Gastrocnemius medialis (tissue), 4 donors: Measurements from ENCODE around the gene SGCD.

Source experiments
- CTCF ChIP-seq, 5 experiments: fragments of 450-650 bp in 3 of 5; fragments of 200-600 bp in 2 of 5; sonication (generic) in 2 of 5; IDR thresholded peaks in 4 of 5; conservative IDR thresholded peaks in 1 of 5; 1 replicate in 4 of 5; 2 replicates in 1 of 5; pipeline ENCODE4 v1.5.1; 2016 to 2019; ENCODE audit warnings: antibody characterized with exemption in 5 of 5, mild to moderate bottlenecking in 3 of 5, moderate library complexity in 3 of 5
- POLR2A ChIP-seq, 2 donors: fragments of 450-650 bp; IDR thresholded peaks; one replicate each; pipeline ENCODE4 v1.6.1; 2017; ENCODE audit warnings: antibody characterized with exemption in 2 of 2, mild to moderate bottlenecking in 2 of 2, moderate library complexity in 2 of 2

GRCh38 chr5:156591631-156592030 lies 264.7 kb downstream of the SGCD start:
- no peak for TF ChIP-seq CTCF (IDR thresholded peaks at IDR 0.05 in 4 of 5, conservative IDR thresholded peaks at IDR 0.05 in 1 of 5)
- TF ChIP-seq POLR2A (IDR thresholded peaks at IDR 0.05), result no peak
